Uterus (tissue), 4 donors: ENCODE measurements around the gene PCDHA12. TPM values are rescaled to one million over a fixed set of nuclear protein-coding genes. Genes with fewer than 3 reads are reported as not detected.
A peak's percentile ranks its signal among the peaks of the same experiment; 100 is the strongest.

ENCODE experiments used
- DNase-seq, 2 donors: peaks; one replicate each; pipeline ENCODE4 v3.0.0-alpha.2; 2019 to 2020
- H3K27ac ChIP-seq, 2 donors: fragments of 200-600 bp; sonication (generic); 1 replicate in 1 of 2; 2 replicates in 1 of 2; pipeline ENCODE4 v1.5.1; 2016 to 2018
- H3K27me3 ChIP-seq, 2 donors: fragments of 200-600 bp; sonication (generic); one replicate each; pipeline ENCODE4 v1.5.1; 2018 to 2019; ENCODE audit warnings: control low read depth in 1 of 2
- H3K36me3 ChIP-seq, 2 donors: fragments of 200-600 bp; sonication (generic); one replicate each; pipeline ENCODE4 v1.5.1; 2019; ENCODE audit warnings: control low read depth in 1 of 2
- H3K4me1 ChIP-seq, 2 donors: fragments of 200-600 bp; sonication (generic); one replicate each; pipeline ENCODE4 v1.5.1; 2018 to 2019; ENCODE audit warnings: control low read depth in 1 of 2
- H3K4me3 ChIP-seq, 2 donors: fragments of 200-600 bp; sonication (generic); 1 replicate in 1 of 2; 2 replicates in 1 of 2; pipeline ENCODE4 v1.5.1; 2018 to 2019; ENCODE audit warnings: mild to moderate bottlenecking in 1 of 2
- H3K9me3 ChIP-seq, 2 donors: fragments of 200-600 bp; sonication (generic); one replicate each; pipeline ENCODE4 v1.5.1; 2019; ENCODE audit warnings: control low read depth in 1 of 2
- CTCF ChIP-seq, 4 experiments: fragments of 200-600 bp in 2 of 4; fragments of 450-650 bp in 2 of 4; sonication (generic) in 2 of 4; IDR thresholded peaks; one replicate each; pipeline ENCODE4 v1.5.1; 2016 to 2019; ENCODE audit warnings: antibody characterized with exemption in 4 of 4, mild to moderate bottlenecking in 2 of 4, moderate library complexity in 1 of 4
- POLR2A ChIP-seq, 2 donors: fragments of 450-650 bp; IDR thresholded peaks; one replicate each; pipeline ENCODE4 v1.6.1; 2016; ENCODE audit warnings: antibody characterized with exemption in 2 of 2, mild to moderate bottlenecking in 1 of 2, moderate library complexity in 1 of 2
- intact Hi-C: fragments of 100-400 bp; cut with DNase I; formaldehyde crosslinking; loops from one replicate; pipeline ENCODE4 v1.15.1; 2023; ENCODE audit warnings: low total_unique reads
- total RNA-seq, 4 donors: library from RNA; depleted of rRNA in 3 of 4; stranded (reverse); fragments of >200 nt in 3 of 4; gene quantifications; one replicate each; pipeline versions ENCODE4 v1.1.0 to v1.2.4, GENCODE V29; 2014 to 2023
- donor health status: DM: yes; HTN: yes; CAD: no.

The PCDHA12 gene
- total RNA-seq, 4 donors from 2014 or later, result 0.98 to 9.4 (median 1.5) TPM

DNA sequence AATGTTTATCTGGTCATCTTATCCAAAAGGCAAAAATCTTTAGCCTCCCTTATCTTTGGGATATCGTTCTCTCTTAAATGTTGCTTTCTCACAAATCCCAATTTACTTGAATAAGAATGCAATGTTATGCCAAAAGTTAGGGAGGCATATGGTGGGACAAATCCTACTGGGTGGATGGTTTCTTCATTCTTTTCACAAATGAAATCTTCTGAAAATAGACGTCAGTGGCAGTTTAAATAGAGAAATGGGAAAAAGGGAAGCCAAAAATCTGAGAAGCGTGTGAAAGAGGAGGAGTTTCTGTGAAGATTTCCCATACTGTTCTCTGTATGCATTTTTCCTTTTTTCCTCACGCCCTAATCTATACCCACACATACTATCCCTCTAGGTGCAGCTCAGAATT, 48.5 kb downstream of the PCDHA12 start:
- H3K9me3 ChIP-seq, result no peaks in the 10 kb centered on the region
- H3K4me1 ChIP-seq, result no peaks in the 10 kb centered on the region
- H3K36me3 ChIP-seq, result no peaks in the 10 kb centered on the region
- H3K27ac ChIP-seq, result no peak overlapping the region
- H3K27me3 ChIP-seq, result no peaks in the 10 kb centered on the region
- no peak for DNase-seq
- TF ChIP-seq POLR2A (IDR thresholded peaks at IDR 0.05), result no peak
- TF ChIP-seq CTCF (IDR thresholded peaks at IDR 0.05), result no peak
- intact Hi-C loops, result no loop called here
- H3K4me3 ChIP-seq, result no peak overlapping the region

- Histone ChIP-seq H3K9me3 (no peaks in the 10 kb centered on the region), H3K36me3 (no peaks in the 10 kb centered on the region), H3K4me3 (peak within 1 kb of the TSS; percentile 29 to 50), H3K27me3 (no peaks in the 10 kb centered on the region), H3K27ac (peak within 1 kb of the TSS; percentile 31 to 57), H3K4me1 (no peaks in the 10 kb centered on the region)
- no peak for TF ChIP-seq CTCF (IDR thresholded peaks at IDR 0.05)
- TF ChIP-seq POLR2A (IDR thresholded peaks at IDR 0.05), result no peak
- intact Hi-C loops, result no loop called here
- DNase-seq, result no peak
Observed at GRCh38 chr5:140925806-140926442, 50.8 kb downstream of the PCDHA12 start, which contains the start of gene PCDHAC1. Gene PCDHAC1, plus strand, starts transcription at chr5:140926299. Its CDS starts 594 bp downstream, at chr5:140926893.

DNA sequence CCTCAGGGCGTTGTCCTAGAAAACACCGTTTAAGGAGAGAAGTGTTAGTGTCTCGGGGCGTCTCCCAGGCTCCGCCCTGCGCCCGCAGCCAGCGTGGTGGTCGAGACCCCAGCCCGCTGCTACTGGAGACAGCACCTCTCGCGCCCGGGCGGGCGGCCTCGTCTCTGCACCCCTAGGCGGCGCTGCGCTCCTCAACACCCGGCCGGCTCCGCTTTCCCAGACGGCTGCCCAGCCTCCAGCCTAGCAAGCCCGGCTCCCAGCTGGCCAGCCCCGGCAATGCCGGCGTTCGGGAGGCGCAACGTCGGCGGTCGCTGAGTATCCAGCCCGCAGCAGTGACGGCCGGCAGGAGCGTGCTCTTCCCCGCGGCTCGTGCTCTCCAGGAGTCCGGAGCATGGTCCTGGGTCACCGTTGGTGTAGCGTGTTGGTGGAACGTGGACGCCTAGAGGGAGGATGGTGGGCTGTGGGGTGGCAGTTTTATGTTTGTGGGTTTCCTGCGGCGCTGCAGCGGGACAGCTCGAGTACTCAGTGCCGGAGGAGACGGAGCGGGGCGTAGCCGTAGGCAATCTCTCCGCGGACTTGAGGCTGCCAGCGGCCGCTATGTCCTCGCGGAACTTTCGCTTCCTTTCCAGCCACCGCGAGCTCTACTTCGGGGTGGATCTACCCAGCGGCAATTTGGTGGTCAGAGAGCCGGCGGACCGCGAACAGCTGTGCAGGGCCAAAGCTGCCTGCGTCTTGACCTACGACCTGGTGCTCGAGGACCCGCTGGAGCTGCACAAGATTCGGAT, 51.5 kb downstream of the PCDHA12 start:
- Histone ChIP-seq H3K4me1 (no peaks in the 10 kb centered on the region), H3K27me3 (no peaks in the 10 kb centered on the region), H3K4me3 (peak overlapping the region; percentile 29 to 50), H3K9me3 (no peaks in the 10 kb centered on the region), H3K27ac (peak overlapping the region; percentile 31 to 57), H3K36me3 (no peaks in the 10 kb centered on the region)
- intact Hi-C loops, result no loop called here
- TF ChIP-seq POLR2A (IDR thresholded peaks at IDR 0.05) (no peak), CTCF (IDR thresholded peaks at IDR 0.05) (peak; percentile 62 to 82 (median 76))
- DNase-seq, result peak; percentile 74

- intact Hi-C loops, result no loop called here
- TF ChIP-seq POLR2A (IDR thresholded peaks at IDR 0.05) (no peak), CTCF (IDR thresholded peaks at IDR 0.05) (no peak)
- Histone ChIP-seq H3K36me3 (no peaks in the 10 kb centered on the region), H3K27me3 (no peaks in the 10 kb centered on the region), H3K4me1 (no peaks in the 10 kb centered on the region), H3K9me3 (no peaks in the 10 kb centered on the region), H3K27ac (no peak overlapping the region), H3K4me3 (peak overlapping the region; percentile 29 to 50)
- DNase-seq, result peak in 1 of 2 donors; percentile 13
Observed at GRCh38 chr5:140927228-140927573, 52.1 kb downstream of the PCDHA12 start.

Other genes starting within 250 kb of the PCDHA12 start
- gene CD14, start 242.1 kb upstream of the PCDHA12 start, total RNA-seq, result 10 to 100 TPM in 3 of 4 donors, under 1 TPM in 1; 0.51 to 48.5 (median 34.0) TPM
- gene TMCO6, start 235.9 kb upstream of the PCDHA12 start, total RNA-seq, result 10 to 100 TPM in 3 of 4 donors, 1 to 10 TPM in 1; 6.2 to 36.2 (median 22.7) TPM
- gene NDUFA2, start 227.7 kb upstream of the PCDHA12 start, total RNA-seq, result 100 to 1,000 TPM in 1 of 4 donors, 10 to 100 TPM in 3; 17.2 to 103 (median 35.6) TPM
- 100 to 1,000 TPM in 2 of 4 donors, 10 to 100 TPM in 2; 60.9 to 265 (median 89.3) TPM for gene IK, start 227.5 kb upstream of the PCDHA12 start, total RNA-seq
- 10 to 100 TPM in 3 of 4 donors, 1 to 10 TPM in 1; 5.9 to 21.9 (median 17.9) TPM for gene WDR55, start 210.4 kb upstream of the PCDHA12 start, total RNA-seq
- 1 to 10 TPM in 2 of 4 donors, under 1 TPM in 2; 0.28 to 2.6 (median 0.92) TPM for gene DND1, start 201.7 kb upstream of the PCDHA12 start, total RNA-seq
- 10 to 100 TPM; 20.3 to 50.5 (median 40.4) TPM for gene HARS1, start 183.9 kb upstream of the PCDHA12 start, total RNA-seq
- gene HARS2, start 183.9 kb upstream of the PCDHA12 start, total RNA-seq, result 10 to 100 TPM in 2 of 4 donors, 1 to 10 TPM in 2; 2.6 to 38.0 (median 15.7) TPM
- gene ZMAT2, start 174.9 kb upstream of the PCDHA12 start, total RNA-seq, result 10 to 100 TPM; 18.2 to 41.9 (median 30.4) TPM
- under 1 TPM in 1 of 4 donors, not detected in 3; 0.41 TPM for gene PCDHA1, start 89.2 kb upstream of the PCDHA12 start, total RNA-seq
- under 1 TPM in 3 of 4 donors, not detected in 1; 0.26 to 0.76 (median 0.52) TPM for gene PCDHA2, start 80.5 kb upstream of the PCDHA12 start, total RNA-seq
- 1 to 10 TPM in 3 of 4 donors, not detected in 1; 1.6 to 2.4 (median 1.8) TPM for gene PCDHA3, start 74.3 kb upstream of the PCDHA12 start, total RNA-seq
- gene PCDHA4, start 68.2 kb upstream of the PCDHA12 start, total RNA-seq, result 1 to 10 TPM in 1 of 4 donors, under 1 TPM in 3; 0.26 to 5.8 (median 0.59) TPM
- gene PCDHA5, start 53.7 kb upstream of the PCDHA12 start, total RNA-seq, result 1 to 10 TPM in 1 of 4 donors, under 1 TPM in 2, not detected in 1; 0.61 to 2.3 (median 0.69) TPM
- 1 to 10 TPM in 3 of 4 donors, under 1 TPM in 1; 0.29 to 2.4 (median 1.3) TPM for gene PCDHA6, start 47.3 kb upstream of the PCDHA12 start, total RNA-seq
- 10 to 100 TPM in 1 of 4 donors, 1 to 10 TPM in 1, under 1 TPM in 1, not detected in 1; 0.98 to 24.6 (median 2.2) TPM for gene PCDHA7, start 41.0 kb upstream of the PCDHA12 start, total RNA-seq
- 1 to 10 TPM in 2 of 4 donors, not detected in 2; 1.2 to 1.9 TPM for gene PCDHA8, start 34.1 kb upstream of the PCDHA12 start, total RNA-seq
- gene PCDHA9, start 26.9 kb upstream of the PCDHA12 start, total RNA-seq, result 1 to 10 TPM in 1 of 4 donors, under 1 TPM in 3; 0.26 to 1.2 (median 0.64) TPM
- 1 to 10 TPM in 2 of 4 donors, under 1 TPM in 2; under 0.01 to 3.1 (median 1.6) TPM for gene PCDHA10, start 19.4 kb upstream of the PCDHA12 start, total RNA-seq
- 1 to 10 TPM in 1 of 4 donors, under 1 TPM in 3; 0.26 to 2.1 (median 0.63) TPM for gene PCDHA11, start 6.4 kb upstream of the PCDHA12 start, total RNA-seq
- 1 to 10 TPM in 2 of 4 donors, under 1 TPM in 1, not detected in 1; 0.70 to 2.8 (median 2.1) TPM for gene PCDHA13, start 6.8 kb downstream of the PCDHA12 start, total RNA-seq
- gene PCDHAC1, start 51.0 kb downstream of the PCDHA12 start, total RNA-seq, result 1 to 10 TPM in 2 of 4 donors, under 1 TPM in 1, not detected in 1; under 0.01 to 1.7 (median 1.2) TPM
- 1 to 10 TPM in 2 of 4 donors, under 1 TPM in 2; under 0.01 to 7.1 (median 1.1) TPM for gene PCDHAC2, start 91.2 kb downstream of the PCDHA12 start, total RNA-seq
- under 1 TPM in 1 of 4 donors, not detected in 3; 0.28 TPM for gene PCDHB1, start 176.1 kb downstream of the PCDHA12 start, total RNA-seq
- 1 to 10 TPM in 3 of 4 donors, not detected in 1; 2.3 to 8.4 (median 4.9) TPM for gene PCDHB2, start 219.3 kb downstream of the PCDHA12 start, total RNA-seq
- gene PCDHB3, start 225.2 kb downstream of the PCDHA12 start, total RNA-seq, result 1 to 10 TPM; 1.0 to 6.9 (median 2.8) TPM
- 10 to 100 TPM in 1 of 4 donors, 1 to 10 TPM in 2, under 1 TPM in 1; 0.59 to 10.5 (median 6.0) TPM for gene PCDHB4, start 246.5 kb downstream of the PCDHA12 start, total RNA-seq